GM19238 (cell line): ENCODE measurements around the gene TMEM125.

ENCODE experiments used
- DNase-seq: peaks from one replicate; pipeline ENCODE4 v3.0.0; 2011; ENCODE audit warnings: low spot score; ENCODE audit not compliant: insufficient read length

TMEM125 gene

GRCh38 chr1:43309405-43310025 is 39.7 kb downstream of the TMEM125 start:
- DNase-seq = no peak

GRCh38 chr1:43311521-43311920 is 41.7 kb downstream of the TMEM125 start:
- no peak for DNase-seq

DNA sequence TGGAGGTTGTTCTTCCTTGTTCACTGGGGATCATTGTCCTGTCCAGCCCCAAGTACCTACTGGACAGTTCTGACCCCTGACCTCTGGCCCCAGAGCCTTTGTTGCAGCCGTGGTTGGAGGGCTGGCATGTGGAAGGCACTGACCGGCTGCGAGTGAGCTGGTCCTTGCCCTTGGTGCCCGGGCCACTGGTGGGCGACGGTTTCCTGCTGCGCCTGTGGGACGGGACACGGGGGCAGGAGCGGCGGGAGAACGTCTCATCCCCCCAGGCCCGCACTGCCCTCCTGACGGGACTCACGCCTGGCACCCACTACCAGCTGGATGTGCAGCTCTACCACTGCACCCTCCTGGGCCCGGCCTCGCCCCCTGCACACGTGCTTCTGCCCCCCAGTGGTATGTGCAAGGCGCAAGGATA is 42.4 kb downstream of the TMEM125 start:
- no peak for DNase-seq

DNA sequence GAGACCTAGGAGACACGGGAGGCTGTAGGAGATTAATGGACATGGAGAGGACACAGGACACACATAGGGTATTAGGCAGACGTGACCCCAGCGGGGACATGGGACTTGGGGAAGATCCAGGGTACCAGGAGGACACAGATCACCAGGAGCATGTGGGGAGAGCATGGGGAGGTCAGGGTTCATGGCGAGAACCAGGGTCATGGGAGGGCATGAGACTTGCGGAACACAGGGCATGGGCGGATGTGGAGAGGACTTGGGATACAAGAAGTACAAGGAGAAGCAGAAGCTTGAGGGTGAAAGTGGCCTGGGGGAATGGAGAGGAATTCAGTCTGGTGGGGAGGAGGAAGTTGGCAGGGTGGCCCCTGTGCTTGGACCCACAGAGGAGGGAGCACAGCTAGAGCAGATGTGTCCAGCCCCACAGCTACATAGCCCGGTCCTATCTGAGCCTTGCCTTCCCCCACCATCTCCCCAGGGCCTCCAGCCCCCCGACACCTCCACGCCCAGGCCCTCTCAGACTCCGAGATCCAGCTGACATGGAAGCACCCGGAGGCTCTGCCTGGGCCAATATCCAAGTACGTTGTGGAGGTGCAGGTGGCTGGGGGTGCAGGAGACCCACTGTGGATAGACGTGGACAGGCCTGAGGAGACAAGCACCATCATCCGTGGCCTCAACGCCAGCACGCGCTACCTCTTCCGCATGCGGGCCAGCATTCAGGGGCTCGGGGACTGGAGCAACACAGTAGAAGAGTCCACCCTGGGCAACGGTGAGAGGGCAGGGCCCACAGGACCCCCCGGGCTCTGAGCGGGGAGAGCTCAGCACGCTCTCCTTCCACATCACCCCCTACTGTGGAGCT is 43.1 kb downstream of the TMEM125 start:
- no peak for DNase-seq

DNA sequence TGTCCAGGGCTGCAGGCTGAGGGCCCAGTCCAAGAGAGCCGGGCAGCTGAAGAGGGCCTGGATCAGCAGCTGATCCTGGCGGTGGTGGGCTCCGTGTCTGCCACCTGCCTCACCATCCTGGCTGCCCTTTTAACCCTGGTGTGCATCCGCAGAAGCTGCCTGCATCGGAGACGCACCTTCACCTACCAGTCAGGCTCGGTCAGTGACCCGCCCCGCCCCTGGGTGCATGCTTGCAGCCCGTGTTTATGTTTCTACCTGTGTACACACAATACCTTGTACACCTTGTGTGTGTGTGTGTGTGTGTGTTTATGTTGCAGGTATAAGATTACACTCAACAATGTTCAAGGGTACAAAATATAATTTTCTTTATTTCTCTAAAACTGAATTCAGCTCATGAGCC is 44.0 kb downstream of the TMEM125 start:
- DNase-seq = no peak

DNA sequence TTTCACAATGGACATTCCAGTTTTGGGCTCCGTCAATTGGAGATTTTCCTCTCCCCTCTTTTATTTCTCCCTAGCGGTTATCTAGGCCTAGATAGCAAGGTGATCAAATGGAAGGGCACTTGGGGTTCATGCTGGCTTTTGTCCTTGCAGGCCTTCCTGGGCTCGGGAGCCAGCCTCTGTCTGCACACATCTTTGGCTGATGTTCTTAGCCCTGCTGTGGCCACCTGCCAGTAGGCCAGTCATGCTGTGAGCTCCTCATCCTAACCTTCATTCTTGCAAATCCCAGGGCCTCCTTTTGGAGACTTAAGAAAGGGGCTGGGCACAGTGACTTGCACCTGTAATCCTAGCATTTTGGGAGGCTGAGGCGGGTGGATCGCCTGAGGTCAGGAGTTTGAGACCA is 44.5 kb downstream of the TMEM125 start:
- no peak for DNase-seq

DNA sequence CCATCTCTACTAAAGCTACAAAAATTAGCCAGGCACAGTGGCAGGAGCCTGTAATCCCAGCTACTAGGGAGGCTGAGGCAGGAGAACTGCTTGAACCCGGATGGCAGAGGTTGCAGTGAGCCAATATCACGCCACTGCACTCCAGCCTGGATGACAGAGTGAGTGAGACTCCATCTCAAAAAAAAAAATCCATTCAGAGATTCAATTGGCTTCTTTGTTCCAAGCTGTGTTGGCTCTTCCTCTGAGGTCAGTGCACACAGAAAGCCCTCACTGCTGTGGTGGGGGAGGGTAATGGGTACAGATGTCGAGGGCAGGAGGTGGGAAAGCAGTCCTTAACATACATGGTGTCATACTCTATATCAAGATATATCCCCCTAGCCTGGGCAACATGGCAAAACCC is 45.7 kb downstream of the TMEM125 start:
- DNase-seq = no peak

DNA sequence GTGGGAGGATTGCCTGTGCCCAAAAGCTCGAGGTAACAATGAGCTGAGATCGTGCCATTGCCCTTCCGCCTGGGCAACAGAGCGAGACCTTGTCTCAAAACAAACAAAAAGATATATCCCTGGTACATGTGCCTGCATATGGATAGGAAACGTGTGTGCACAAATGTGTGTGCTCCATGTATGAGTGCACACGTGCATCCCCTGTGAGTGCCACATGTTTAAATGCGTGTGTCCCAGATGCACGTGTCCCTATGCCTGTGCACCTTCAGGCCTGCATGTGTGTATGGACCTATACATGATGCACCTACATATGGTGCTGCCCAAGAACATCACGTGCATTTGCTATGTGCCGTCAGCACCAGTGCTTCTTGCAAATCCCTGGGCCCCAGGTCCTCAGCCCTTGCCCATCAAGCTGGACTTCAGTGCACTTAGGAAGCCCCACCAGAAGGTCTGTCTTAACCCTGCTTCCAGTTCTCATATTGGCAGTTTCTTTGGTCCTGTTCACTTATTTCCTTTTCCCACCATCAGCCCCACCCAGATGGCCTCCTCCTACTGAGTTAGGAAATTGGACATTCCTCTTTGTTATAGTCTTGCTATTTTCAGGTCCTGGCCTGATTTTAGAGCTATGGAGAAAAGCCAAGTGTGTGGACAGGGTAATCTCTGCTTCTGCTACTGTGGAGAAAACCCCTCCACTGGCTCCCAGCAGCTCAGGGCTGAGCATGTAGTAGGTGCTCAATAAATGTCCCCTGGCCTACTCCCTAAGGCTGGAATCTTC is 46.4 kb downstream of the TMEM125 start:
- no peak for DNase-seq

- no peak for DNase-seq
Observed at GRCh38 chr1:43316738-43317520, 47.1 kb downstream of the TMEM125 start.

DNA sequence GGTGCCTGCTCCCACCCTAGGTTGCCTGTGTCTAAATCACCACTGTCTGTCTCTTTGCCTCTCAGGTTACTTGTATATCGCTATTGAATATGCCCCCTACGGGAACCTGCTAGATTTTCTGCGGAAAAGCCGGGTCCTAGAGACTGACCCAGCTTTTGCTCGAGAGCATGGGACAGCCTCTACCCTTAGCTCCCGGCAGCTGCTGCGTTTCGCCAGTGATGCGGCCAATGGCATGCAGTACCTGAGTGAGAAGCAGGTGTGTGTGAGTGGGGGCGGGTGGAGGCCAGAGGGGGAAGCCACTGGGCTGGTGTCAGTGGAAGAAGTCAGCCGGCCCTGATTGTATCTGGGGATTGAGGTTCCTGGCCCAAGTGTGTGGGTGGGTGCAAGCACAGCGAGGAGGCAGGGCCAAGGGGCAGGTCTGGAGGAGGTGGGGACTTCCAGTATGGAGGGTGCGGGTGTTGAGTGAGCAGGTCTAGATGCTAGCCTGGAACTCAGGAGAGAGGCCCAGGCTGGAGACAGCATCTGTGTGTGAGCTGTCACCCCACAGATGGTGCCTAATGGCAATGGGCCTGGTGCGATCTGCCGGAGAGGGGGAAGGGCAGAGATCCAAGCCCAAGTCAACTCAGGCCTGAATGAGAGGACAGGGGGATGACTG is 48.2 kb downstream of the TMEM125 start:
- no peak for DNase-seq

DNA sequence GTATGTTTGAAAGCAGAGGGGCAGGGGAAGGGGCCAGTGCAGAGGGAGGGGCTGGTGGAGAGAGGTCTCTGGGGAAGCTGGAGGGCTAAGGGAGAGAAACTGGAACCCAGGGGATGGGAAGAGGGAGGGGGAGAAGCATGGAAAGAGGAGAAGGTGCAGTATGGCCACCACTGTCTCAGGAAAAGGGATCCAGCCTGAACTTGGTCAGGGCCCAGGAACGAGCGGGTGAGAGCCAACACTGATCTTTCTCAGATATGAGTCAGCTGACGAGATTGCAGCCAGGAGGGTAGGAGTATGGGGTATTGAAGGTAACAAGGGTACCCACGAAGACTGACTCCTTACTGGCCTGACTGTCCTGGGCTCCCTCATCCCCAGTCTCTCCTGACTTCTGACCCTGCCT is 49.0 kb downstream of the TMEM125 start:
- no peak for DNase-seq

DNA sequence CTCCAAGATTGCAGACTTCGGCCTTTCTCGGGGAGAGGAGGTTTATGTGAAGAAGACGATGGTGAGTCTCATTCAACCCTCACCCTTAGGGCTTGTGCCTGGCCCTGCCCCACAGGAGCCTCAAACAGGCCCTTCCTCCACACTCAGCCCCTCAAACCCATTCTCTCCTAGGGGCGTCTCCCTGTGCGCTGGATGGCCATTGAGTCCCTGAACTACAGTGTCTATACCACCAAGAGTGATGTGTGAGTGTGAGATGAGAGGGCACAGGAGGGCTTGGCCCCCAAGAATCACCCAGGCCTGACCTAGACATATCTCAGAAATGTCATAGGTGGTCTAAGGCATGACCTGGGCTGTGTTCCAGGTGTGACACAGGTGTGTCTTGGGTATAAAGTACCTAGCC is 49.5 kb downstream of the TMEM125 start:
- no peak for DNase-seq

GRCh38 chr1:43319766-43320165 is 50.0 kb downstream of the TMEM125 start:
- no peak for DNase-seq

- DNase-seq = no peak
Observed at GRCh38 chr1:43321331-43321891, 51.6 kb downstream of the TMEM125 start.

DNA sequence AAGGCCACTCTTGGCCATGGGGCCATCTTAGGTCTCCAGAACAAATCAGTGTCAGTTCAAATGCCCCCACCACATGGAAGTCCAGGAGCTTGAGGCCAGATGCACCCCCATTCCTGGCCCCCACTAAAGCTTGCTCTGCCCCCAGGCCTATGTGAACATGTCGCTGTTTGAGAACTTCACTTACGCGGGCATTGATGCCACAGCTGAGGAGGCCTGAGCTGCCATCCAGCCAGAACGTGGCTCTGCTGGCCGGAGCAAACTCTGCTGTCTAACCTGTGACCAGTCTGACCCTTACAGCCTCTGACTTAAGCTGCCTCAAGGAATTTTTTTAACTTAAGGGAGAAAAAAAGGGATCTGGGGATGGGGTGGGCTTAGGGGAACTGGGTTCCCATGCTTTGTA is 52.7 kb downstream of the TMEM125 start:
- DNase-seq = no peak
